Gastrocnemius medialis (tissue), 4 donors: ENCODE data around the gene CRIP1. TPM values are rescaled to one million over a fixed set of nuclear protein-coding genes. Genes with fewer than 3 reads are reported as not detected.

Experiments
- ATAC-seq, 2 donors: fragments of 150-250 bp; one replicate each; pipeline ENCODE4 v1.9.1; 2016
- DNase-seq, 2 donors: peaks; one replicate each; pipeline ENCODE4 v3.0.0-alpha.2; 2019
- H3K27ac ChIP-seq, 4 donors: fragments of 200-600 bp; sonication (generic); 1 replicate in 1 of 4; 2 replicates in 3 of 4; pipeline ENCODE4 v1.5.1; 2016 to 2018; ENCODE audit warnings: mild to moderate bottlenecking in 2 of 4, moderate library complexity in 1 of 4
- H3K27me3 ChIP-seq, 3 donors: fragments of 200-600 bp; sonication (generic) in 2 of 3; 1 replicate in 1 of 3; 2 replicates in 2 of 3; pipeline versions ENCODE4 v1.5.1 to v1.6.0; 2016 to 2019; ENCODE audit warnings: mild to moderate bottlenecking in 1 of 3, moderate library complexity in 1 of 3
- H3K36me3 ChIP-seq, 2 donors: fragments of 200-600 bp; sonication (generic) in 1 of 2; one replicate each; pipeline ENCODE4 v1.5.1; 2017 to 2018
- H3K4me1 ChIP-seq, 2 donors: fragments of 200-600 bp; sonication (generic) in 1 of 2; one replicate each; pipeline ENCODE4 v1.5.1; 2016 to 2017; ENCODE audit warnings: mild to moderate bottlenecking in 2 of 2
- H3K4me3 ChIP-seq, 4 donors: fragments of 200-600 bp; sonication (generic) in 3 of 4; 1 replicate in 1 of 4; 2 replicates in 3 of 4; pipeline ENCODE4 v1.5.1; 2016 to 2019; ENCODE audit warnings: mild to moderate bottlenecking in 2 of 4
- H3K9me3 ChIP-seq, 3 donors: fragments of 200-600 bp; sonication (generic) in 2 of 3; 1 replicate in 1 of 3; 2 replicates in 2 of 3; pipeline ENCODE4 v1.5.1; 2016 to 2019
- POLR2A ChIP-seq, 2 donors: fragments of 450-650 bp; IDR thresholded peaks; one replicate each; pipeline ENCODE4 v1.6.1; 2017; ENCODE audit warnings: antibody characterized with exemption in 2 of 2, mild to moderate bottlenecking in 2 of 2, moderate library complexity in 2 of 2
- in situ Hi-C, 4 donors: fragments of 200-750 bp; cut with MboI; loops; one replicate each; pipeline versions ENCODE4 v1.15.0 to v1.8.0; 2017; ENCODE audit warnings: low sequenced_read_pairs in 4 of 4
- intact Hi-C: fragments of 100-400 bp; cut with DNase I; formaldehyde crosslinking; loops from one replicate; pipeline ENCODE4 v1.15.1; 2023; ENCODE audit warnings: low total_unique reads
- total RNA-seq, 4 donors: library from RNA; depleted of rRNA; stranded (reverse); fragments of >200 nt; gene quantifications; one replicate each; pipeline versions ENCODE4 v1.1.0 to v1.2.3, GENCODE V29; 2016
- TF ChIP-seq, protein P1 (sequence below), 5 experiments: fragments of 450-650 bp in 3 of 5; fragments of 200-600 bp in 2 of 5; sonication (generic) in 2 of 5; IDR thresholded peaks in 4 of 5; conservative IDR thresholded peaks in 1 of 5; 1 replicate in 4 of 5; 2 replicates in 1 of 5; pipeline ENCODE4 v1.5.1; 2016 to 2019; ENCODE audit warnings: antibody characterized with exemption in 5 of 5, mild to moderate bottlenecking in 3 of 5, moderate library complexity in 3 of 5

Gene CRIP1
- total RNA-seq, 4 donors from 2014 or later: 2.6 to 7.6 (median 5.3) TPM

DNA sequence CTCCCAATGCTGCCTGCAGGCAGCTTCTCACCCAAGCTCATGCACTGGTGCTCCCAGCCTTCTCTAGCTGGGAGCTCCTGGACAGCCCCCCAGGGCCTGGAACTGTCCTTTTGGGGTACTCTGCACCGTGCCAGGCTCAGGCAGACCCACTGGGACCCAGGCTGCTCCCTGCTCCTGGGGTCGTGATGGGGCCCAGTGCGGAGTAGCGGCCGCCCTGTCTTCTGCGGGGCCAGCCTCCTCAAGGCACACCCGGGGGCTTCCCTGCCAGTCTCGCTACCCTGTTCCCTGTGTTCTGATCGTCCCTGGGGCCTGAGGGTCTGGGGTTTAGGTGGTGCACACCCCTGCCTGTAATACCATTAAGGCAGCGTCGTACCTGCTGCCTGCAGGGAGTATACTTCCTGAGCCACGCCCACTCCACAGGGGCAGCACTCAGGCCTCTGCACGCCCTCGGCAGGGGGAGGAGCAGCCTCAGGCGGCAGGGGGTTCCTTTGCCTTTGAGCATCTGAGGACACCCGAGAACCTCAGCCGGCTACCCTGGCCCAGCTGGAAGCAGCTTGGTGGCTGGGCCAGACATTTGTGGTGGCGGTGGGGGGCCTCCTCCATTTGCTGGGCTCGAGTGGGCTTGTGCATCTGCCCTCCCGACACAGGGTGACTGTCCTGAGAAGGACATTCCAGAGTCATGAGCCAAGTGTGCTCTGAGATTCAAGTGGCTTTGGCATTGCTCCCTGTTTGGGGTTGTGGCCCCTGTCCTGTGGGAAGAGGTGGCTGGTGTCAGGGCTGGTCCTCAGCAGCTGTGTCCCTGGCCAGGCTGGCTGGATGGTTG is 21.3 kb upstream of the CRIP1 start:
- DNase-seq: peak in 1 of 2 donors; percentile 61
- peaks cover 23 to 24% of the 10 kb centered on the region in 2 donors for H3K4me1 ChIP-seq
- TF ChIP-seq, protein P1, sequence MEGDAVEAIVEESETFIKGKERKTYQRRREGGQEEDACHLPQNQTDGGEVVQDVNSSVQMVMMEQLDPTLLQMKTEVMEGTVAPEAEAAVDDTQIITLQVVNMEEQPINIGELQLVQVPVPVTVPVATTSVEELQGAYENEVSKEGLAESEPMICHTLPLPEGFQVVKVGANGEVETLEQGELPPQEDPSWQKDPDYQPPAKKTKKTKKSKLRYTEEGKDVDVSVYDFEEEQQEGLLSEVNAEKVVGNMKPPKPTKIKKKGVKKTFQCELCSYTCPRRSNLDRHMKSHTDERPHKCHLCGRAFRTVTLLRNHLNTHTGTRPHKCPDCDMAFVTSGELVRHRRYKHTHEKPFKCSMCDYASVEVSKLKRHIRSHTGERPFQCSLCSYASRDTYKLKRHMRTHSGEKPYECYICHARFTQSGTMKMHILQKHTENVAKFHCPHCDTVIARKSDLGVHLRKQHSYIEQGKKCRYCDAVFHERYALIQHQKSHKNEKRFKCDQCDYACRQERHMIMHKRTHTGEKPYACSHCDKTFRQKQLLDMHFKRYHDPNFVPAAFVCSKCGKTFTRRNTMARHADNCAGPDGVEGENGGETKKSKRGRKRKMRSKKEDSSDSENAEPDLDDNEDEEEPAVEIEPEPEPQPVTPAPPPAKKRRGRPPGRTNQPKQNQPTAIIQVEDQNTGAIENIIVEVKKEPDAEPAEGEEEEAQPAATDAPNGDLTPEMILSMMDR (IDR thresholded peaks at IDR 0.05 in 4 of 5, conservative IDR thresholded peaks at IDR 0.05 in 1 of 5): no peak
- TF ChIP-seq POLR2A (IDR thresholded peaks at IDR 0.05): no peak
- intact Hi-C loops: no loop called here
- peak overlapping the region in 1 of 4 donors; percentile 52 for H3K27ac ChIP-seq
- in situ Hi-C loops: no loop called here
- no peaks in the 10 kb centered on the region for H3K27me3 ChIP-seq
- peaks cover 0 to 43% of the 10 kb centered on the region in 2 donors for H3K36me3 ChIP-seq
- ATAC-seq: peak; percentile 56 to 64
- H3K9me3 ChIP-seq: no peaks in the 10 kb centered on the region
- no peak overlapping the region for H3K4me3 ChIP-seq

DNA sequence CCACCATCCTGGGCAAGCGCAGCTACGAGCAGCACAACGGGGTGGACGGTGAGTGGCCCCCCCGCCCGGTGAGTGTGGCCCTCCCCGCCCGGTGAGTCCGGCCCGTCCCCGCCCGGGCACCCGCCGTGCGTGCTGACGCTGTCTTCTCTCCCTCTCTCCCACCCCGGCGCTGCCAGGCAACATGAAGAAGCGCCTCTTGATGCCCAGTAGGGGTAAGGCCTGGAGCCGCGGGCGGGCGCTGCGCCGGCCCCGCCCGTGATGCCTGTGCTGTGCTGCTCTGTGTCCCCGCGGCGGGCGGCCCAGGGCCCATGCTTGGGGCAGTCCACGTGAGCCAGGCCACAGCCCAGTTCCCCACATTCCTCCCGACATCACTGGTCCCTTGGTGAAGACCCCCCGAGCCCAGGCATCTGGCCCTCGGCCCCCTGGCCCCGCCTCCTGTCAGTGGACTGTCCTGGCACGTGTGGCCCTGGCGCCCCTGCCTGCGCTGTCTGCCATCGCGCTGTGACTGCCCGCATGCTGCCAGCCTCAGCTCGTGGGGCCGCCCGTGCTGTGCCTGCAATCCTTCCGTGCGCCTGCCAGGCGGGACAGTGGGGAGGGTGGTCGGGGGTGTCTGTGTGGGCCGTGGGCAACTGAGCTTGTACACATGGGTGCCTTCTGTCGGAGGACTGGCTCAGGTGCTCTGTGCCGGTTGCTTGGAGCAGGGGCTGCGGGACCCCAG is 20.0 kb upstream of the CRIP1 start:
- H3K9me3 ChIP-seq: no peaks in the 10 kb centered on the region
- in situ Hi-C loops: no loop called here
- no peak overlapping the region for H3K27ac ChIP-seq
- DNase-seq (no peak), ATAC-seq (no peak)
- H3K4me3 ChIP-seq: no peak overlapping the region
- intact Hi-C loops: no loop called here
- H3K27me3 ChIP-seq: no peaks in the 10 kb centered on the region
- H3K4me1 ChIP-seq: peaks cover 24 to 27% of the 10 kb centered on the region in 2 donors
- H3K36me3 ChIP-seq: peaks cover 0 to 31% of the 10 kb centered on the region in 2 donors
- TF ChIP-seq, protein P1 (IDR thresholded peaks at IDR 0.05 in 4 of 5, conservative IDR thresholded peaks at IDR 0.05 in 1 of 5): no peak
- no peak for TF ChIP-seq POLR2A (IDR thresholded peaks at IDR 0.05)

DNA sequence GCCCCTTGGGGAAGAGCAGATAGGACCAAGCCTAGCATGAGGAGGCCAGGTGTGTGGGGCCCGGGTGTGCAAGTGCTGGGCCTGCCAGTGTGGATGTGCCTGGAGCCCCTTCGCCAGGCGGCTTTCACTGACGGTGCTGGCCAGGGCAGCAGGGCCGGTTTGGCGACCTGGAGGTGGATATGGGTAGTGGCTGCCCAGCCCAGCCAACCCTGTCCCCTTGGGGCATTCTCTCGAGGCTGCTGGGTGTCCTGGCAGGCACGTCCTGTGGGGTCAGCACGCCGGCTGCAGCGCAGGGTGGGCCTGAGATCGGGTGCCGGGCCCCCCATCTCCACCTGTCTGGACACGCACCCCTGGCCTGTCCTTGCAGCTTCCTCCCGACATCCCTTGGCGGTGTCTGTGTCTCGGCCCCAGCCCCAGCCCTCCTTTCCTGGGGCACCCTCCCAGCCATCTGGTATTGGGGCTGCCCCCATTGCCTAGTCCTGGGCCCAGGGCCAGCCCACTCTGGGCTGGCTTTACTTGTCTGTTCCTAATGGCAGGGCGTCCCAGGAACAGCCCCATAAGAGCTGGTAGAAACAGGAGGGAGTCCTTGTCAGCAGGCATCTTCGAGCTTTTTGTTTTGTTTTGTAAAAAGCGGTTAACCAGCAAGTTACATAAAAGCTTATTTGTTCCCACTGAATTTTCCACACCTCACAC is 19.3 kb upstream of the CRIP1 start:
- no peak for TF ChIP-seq POLR2A (IDR thresholded peaks at IDR 0.05)
- Histone ChIP-seq H3K4me3 (no peak overlapping the region), H3K27ac (no peak overlapping the region), H3K27me3 (no peaks in the 10 kb centered on the region), H3K4me1 (peaks cover 31 to 34% of the 10 kb centered on the region in 2 donors), H3K36me3 (peaks cover 0 to 29% of the 10 kb centered on the region in 2 donors), H3K9me3 (no peaks in the 10 kb centered on the region)
- ATAC-seq (no peak), DNase-seq (no peak)
- in situ Hi-C loops: no loop called here
- intact Hi-C loops: no loop called here

DNA sequence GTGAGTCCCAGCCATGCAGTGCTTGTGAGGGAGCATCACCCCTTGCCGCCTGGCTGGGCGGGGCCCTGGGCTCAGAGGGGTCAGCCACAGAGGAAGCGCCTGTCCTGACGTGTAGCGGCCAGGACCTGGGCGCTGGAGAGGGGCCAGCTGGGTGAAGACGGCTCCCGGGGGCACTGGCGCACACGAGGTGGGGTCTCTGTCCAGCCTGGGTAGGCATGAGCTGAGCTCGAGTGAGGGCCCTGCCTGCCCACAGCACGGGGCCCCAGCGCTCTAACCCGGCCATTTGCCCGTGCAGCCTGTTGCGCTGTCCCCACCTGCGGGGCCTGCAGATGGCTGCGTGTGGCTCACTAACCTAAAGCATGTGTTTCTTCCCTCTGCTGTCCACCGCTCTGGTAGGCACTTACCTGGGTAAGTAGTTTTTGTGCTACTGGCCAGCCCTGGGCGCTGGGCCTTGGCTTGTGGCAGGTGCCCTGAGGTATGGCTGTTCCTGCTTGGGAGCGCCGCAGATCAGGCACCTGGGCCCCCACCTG is 18.7 kb upstream of the CRIP1 start:
- Histone ChIP-seq H3K4me3 (no peak overlapping the region), H3K36me3 (peaks cover 0 to 26% of the 10 kb centered on the region in 2 donors), H3K4me1 (peaks cover 37 to 40% of the 10 kb centered on the region in 2 donors)

More for the DNA sequence above, 18.7 kb upstream of the CRIP1 start:
- Histone ChIP-seq H3K9me3 (no peaks in the 10 kb centered on the region), H3K27me3 (no peaks in the 10 kb centered on the region), H3K27ac (peak overlapping the region; percentile 31 to 65 (median 44))
- TF ChIP-seq, protein P1 (IDR thresholded peaks at IDR 0.05 in 4 of 5, conservative IDR thresholded peaks at IDR 0.05 in 1 of 5): no peak
- TF ChIP-seq POLR2A (IDR thresholded peaks at IDR 0.05): no peak
- in situ Hi-C loops (no loop called here), intact Hi-C loops (no loop called here)
- ATAC-seq (no peak), DNase-seq (no peak)
